WTC11 (cell line): ENCODE results near the gene GRIN3B. TPM values are rescaled to one million over a fixed set of nuclear protein-coding genes. Genes with fewer than 3 reads are reported as not detected.

Source experiments
- ATAC-seq: fragments of 200-7000 bp; cut with Tn5 transposase; 2 replicates; pipeline ENCODE4 v1.10.0; 2021; ENCODE audit warnings: mild to moderate bottlenecking, moderate library complexity
- CTCF ChIA-PET: fragments of 300-600 bp; sonication (Branson Sonifier 250); formaldehyde crosslinking; loops from one replicate; lab custom pipeline; 2021; ENCODE audit warnings: antibody characterized with exemption; lab: Charles Lee
- POLR2A ChIA-PET: fragments of 350-600 bp; sonication (Branson Sonifier 250); formaldehyde crosslinking; loops from one replicate; lab custom pipeline; 2021; ENCODE audit warnings: antibody characterized with exemption; lab: Charles Lee
- DNase-seq: peaks from one replicate; pipeline ENCODE4 v3.0.0; 2021; ENCODE audit warnings: low spot score
- H3K27ac Mint-ChIP-seq: 2 replicates; pipeline ENCODE4 v1.8.0; 2021; ENCODE audit warnings: mixed read lengths
- H3K27me3 Mint-ChIP-seq: 2 replicates; pipeline ENCODE4 v1.8.0; 2021; ENCODE audit warnings: low read depth, mild to moderate bottlenecking, moderate library complexity, mixed read lengths
- H3K36me3 Mint-ChIP-seq: 2 replicates; pipeline ENCODE4 v1.8.0; 2021; ENCODE audit warnings: mixed read lengths
- H3K4me1 Mint-ChIP-seq: 2 replicates; pipeline ENCODE4 v1.8.0; 2022; ENCODE audit warnings: mixed read lengths
- H3K4me3 Mint-ChIP-seq: 2 replicates; pipeline ENCODE4 v1.8.0; 2021; ENCODE audit warnings: mild to moderate bottlenecking, moderate library complexity, mixed read lengths
- H3K9me3 Mint-ChIP-seq: 2 replicates; pipeline ENCODE4 v1.8.0; 2021; ENCODE audit warnings: mixed read lengths
- ARID4B ChIP-seq: sonication (generic); formaldehyde crosslinking; IDR thresholded peaks from 2 replicates; pipeline ENCODE4 v1.8.0; 2023; ENCODE audit warnings: missing genetic modification reagents, mild to moderate bottlenecking, borderline replicate concordance
- CTCF ChIP-seq: fragments of 200-600 bp; IDR thresholded peaks from 2 replicates; pipeline ENCODE4 v1.8.0; 2022; ENCODE audit warnings: antibody characterized with exemption
- FOXK1 ChIP-seq: sonication (generic); formaldehyde crosslinking; IDR thresholded peaks from 2 replicates; pipeline ENCODE4 v1.8.0; 2022; ENCODE audit warnings: mild to moderate bottlenecking, moderate library complexity, missing genetic modification reagents
- FOXP1 ChIP-seq: sonication (generic); formaldehyde crosslinking; IDR thresholded peaks from 2 replicates; pipeline ENCODE4 v1.8.0; 2022; ENCODE audit warnings: missing genetic modification reagents, mild to moderate bottlenecking, moderate library complexity, borderline replicate concordance
- HMGXB4 ChIP-seq: sonication (generic); formaldehyde crosslinking; IDR thresholded peaks from 2 replicates; pipeline ENCODE4 v1.8.1; 2023; ENCODE audit warnings: mild to moderate bottlenecking, moderate library complexity, missing genetic modification reagents
- KAT7 ChIP-seq: sonication (generic); formaldehyde crosslinking; IDR thresholded peaks from 2 replicates; pipeline ENCODE4 v1.8.1; 2023; ENCODE audit warnings: missing genetic modification reagents, mild to moderate bottlenecking, borderline replicate concordance
- NFYB ChIP-seq: sonication (generic); formaldehyde crosslinking; conservative IDR thresholded peaks from 2 replicates; pipeline ENCODE4 v1.8.0; 2022; ENCODE audit warnings: low read depth, missing genetic modification reagents
- PRDM15 ChIP-seq: sonication (generic); formaldehyde crosslinking; IDR thresholded peaks from 2 replicates; pipeline ENCODE4 v1.8.0; 2022; ENCODE audit warnings: missing genetic modification reagents
- PREB ChIP-seq: sonication (generic); formaldehyde crosslinking; IDR thresholded peaks from 2 replicates; pipeline ENCODE4 v1.8.1; 2022; ENCODE audit warnings: mild to moderate bottlenecking, missing genetic modification reagents, moderate library complexity, borderline replicate concordance
- SP1 ChIP-seq: sonication (generic); formaldehyde crosslinking; conservative IDR thresholded peaks from 2 replicates; pipeline ENCODE4 v1.8.1; 2022; ENCODE audit warnings: missing genetic modification reagents
- ZNF121 ChIP-seq: sonication (generic); formaldehyde crosslinking; IDR thresholded peaks from 2 replicates; pipeline ENCODE4 v1.8.0; 2023; ENCODE audit warnings: missing genetic modification reagents
- ZNF219 ChIP-seq: sonication (generic); formaldehyde crosslinking; IDR thresholded peaks from 2 replicates; pipeline ENCODE4 v1.8.0; 2023; ENCODE audit warnings: missing genetic modification reagents, mild to moderate bottlenecking, borderline replicate concordance
- ZNF425 ChIP-seq: fragments of 250-450 bp; sonication (Bioruptor Pico); conservative IDR thresholded peaks from 2 replicates; pipeline ENCODE4 v1.9.0; 2021; ENCODE audit warnings: mild to moderate bottlenecking
- ZNF671 ChIP-seq: fragments of 250-450 bp; sonication (Bioruptor Pico); IDR thresholded peaks from 2 replicates; pipeline ENCODE4 v1.8.0; 2021; ENCODE audit warnings: mild to moderate bottlenecking
- total RNA-seq: library from RNA; stranded (reverse); gene quantifications from 3 replicates; pipeline ENCODE4 v1.2.3, GENCODE V29; 2021

Gene GRIN3B
- total RNA-seq, 1 experiment from 2014 or later: 1.9 TPM

GRCh38 chr19:980133-980998 is 19.9 kb upstream of the GRIN3B start (continued):
- TF ChIP-seq NFYB (no peak), HMGXB4 (CRISPR knock-in tag) (0 out of 2 replicates have a peak, but pooled peaks have one; percentile 33), ARID4B (CRISPR knock-in tag) (no peak), FOXK1 (CRISPR knock-in tag) (0 out of 2 replicates have a peak, but pooled peaks have one; percentile 17), PREB (CRISPR knock-in tag) (no peak), ZNF219 (no peak)

GRCh38 chr19:982567-983170 is 17.6 kb upstream of the GRIN3B start:
- DNase-seq (peak; percentile 86), ATAC-seq (peak; percentile 79)
- H3K9me3 Mint-ChIP-seq: no peaks in the 10 kb centered on the region
- H3K36me3 Mint-ChIP-seq: peaks cover 8% of the 10 kb centered on the region; the same call in 1 of the 2 replicates
- no peak overlapping the region; the same call in 1 of the 2 replicates for H3K4me3 Mint-ChIP-seq
- CTCF ChIA-PET: interaction anchor here (0.6 to 2.4 kb wide), 4 partner anchors 12 to 126 kb away, joined by 3 to 24 read pairs (median 6); no protein-coding TSS in a partner anchor
- POLR2A ChIA-PET: interaction anchor here (0.7 kb wide), 1 partner anchor 60 kb away, joined by 6 read pairs; no protein-coding TSS in a partner anchor
- no peaks in the 10 kb centered on the region for H3K27me3 Mint-ChIP-seq
- H3K27ac Mint-ChIP-seq: no peak overlapping the region
- peaks cover 18% of the 10 kb centered on the region for H3K4me1 Mint-ChIP-seq
- TF ChIP-seq HMGXB4 (CRISPR knock-in tag) (peak; percentile 89), ZNF121 (0 out of 2 replicates have a peak, but pooled peaks have one; percentile 24), SP1 (CRISPR knock-in tag) (peak; percentile 58; the same call in 1 of the 2 replicates), PRDM15 (CRISPR knock-in tag) (peak; percentile 87), ZNF671 (CRISPR knock-in tag) (no peak), FOXP1 (CRISPR knock-in tag) (no peak), ZNF425 (CRISPR knock-in tag) (no peak), CTCF (peak; percentile 97), KAT7 (0 out of 2 replicates have a peak, but pooled peaks have one; percentile 35)
